HepG2 (cell line): ENCODE data around the gene GPN1. TPM values are rescaled to one million over a fixed set of nuclear protein-coding genes. Genes with fewer than 3 reads are reported as not detected.

Experiments used
- ATAC-seq: fragments of 200-7000 bp; cut with Tn5 transposase; 3 replicates; pipeline ENCODE4 v1.9.1; 2020; ENCODE audit warnings: mild to moderate bottlenecking, moderate library complexity
- BruUV-seq: library from RNA; stranded (reverse); fragments of 400-500 nt; replicated peaks from 2 replicates; lab custom pipeline; 2021; lab: Mats Ljungman, UMichigan
- CTCF ChIA-PET: fragments of 300-600 bp; formaldehyde crosslinking; extraction: SDS; loops from one replicate; lab custom pipeline; 2021; ENCODE audit warnings: low total read pairs, inconsistent platforms, low intra/inter-chr PET ratio; lab: Yijun Ruan, JAX
- POLR2A ChIA-PET: fragments of 350-600 bp; sonication (Branson Sonifier 250); formaldehyde crosslinking; loops from one replicate; lab custom pipeline; 2020; ENCODE audit warnings: antibody characterized with exemption, inconsistent platforms; lab: Yijun Ruan, JAX
- DNase-seq: peaks from one replicate; pipeline ENCODE4 v3.0.0-alpha.2; 2015; ENCODE audit warnings: low spot score
- FAIRE-seq: peaks from 3 replicates; lab custom pipeline; 2011; peaks lifted over from hg19 to GRCh38; lab: Jason Lieb, UNC
- H2AFZ ChIP-seq: one replicate; pipeline ENCODE4 v1.6.1; 2011; ENCODE audit warnings: low read length, inconsistent platforms
- H3K27ac ChIP-seq: fragments of 300-600 bp; 3 replicates; pipeline ENCODE4 v1.8.0; 2011; ENCODE audit warnings: mixed run types, mild to moderate bottlenecking, mixed read lengths, low read length, inconsistent platforms; ENCODE audit not compliant: insufficient read depth; ENCODE audit errors: extremely low read length
- H3K27me3 ChIP-seq, 2 experiments: fragments of 200-600 bp in 1 of 2; 2 replicates in 1 of 2; 3 replicates in 1 of 2; pipeline versions ENCODE4 v1.6.0 to v1.8.0; 2011; ENCODE audit warnings: low read length in 2 of 2, mild to moderate bottlenecking in 2 of 2, moderate library complexity in 2 of 2, inconsistent platforms in 1 of 2; ENCODE audit not compliant: insufficient read depth in 2 of 2, control insufficient read depth in 1 of 2
- H3K36me3 ChIP-seq, 2 experiments: fragments of 200-600 bp in 1 of 2; replicated peaks in 1 of 2; 2 replicates in 1 of 2; 3 replicates in 1 of 2; pipeline versions ENCODE4 v1.5.1 to v1.8.0; 2011; ENCODE audit warnings: low read length in 2 of 2, inconsistent platforms in 1 of 2; ENCODE audit not compliant: insufficient read depth in 2 of 2, control insufficient read depth in 1 of 2
- H3K4me1 ChIP-seq: 2 replicates; pipeline ENCODE4 v1.5.1; 2012; ENCODE audit warnings: low read length, inconsistent platforms; ENCODE audit not compliant: insufficient read depth
- H3K4me2 ChIP-seq: 2 replicates; pipeline ENCODE4 v1.6.0; 2011; ENCODE audit warnings: low read depth, low read length, inconsistent platforms
- H3K4me3 ChIP-seq, 3 experiments: fragments of 200-600 bp in 1 of 3; sonication (generic), shearing (Covaris generic) in 1 of 3; replicated peaks in 1 of 3; 2 replicates each; pipeline ENCODE4 v1.5.1; 2011 to 2016; ENCODE audit warnings: low read length in 3 of 3, inconsistent platforms in 2 of 3, low read depth in 2 of 3, mild to moderate bottlenecking in 2 of 3, control low read depth in 1 of 3, mixed read lengths in 1 of 3; ENCODE audit not compliant: insufficient read depth in 1 of 3
- H3K79me2 ChIP-seq: one replicate; pipeline ENCODE4 v1.6.1; 2011; ENCODE audit warnings: low read length, inconsistent platforms; ENCODE audit not compliant: insufficient read depth
- H3K9ac ChIP-seq: 2 replicates; pipeline ENCODE4 v1.6.0; 2011; ENCODE audit warnings: mild to moderate bottlenecking, low read depth, low read length, inconsistent platforms; ENCODE audit not compliant: insufficient read depth
- H3K9me3 ChIP-seq: 2 replicates; pipeline ENCODE4 v1.5.1; 2012; ENCODE audit warnings: mild to moderate bottlenecking, low read length
- H4K20me1 ChIP-seq: 2 replicates; pipeline ENCODE4 v1.6.0; 2011; ENCODE audit warnings: inconsistent platforms, mild to moderate bottlenecking, low read length, moderate library complexity; ENCODE audit not compliant: insufficient read depth
- BRD4 ChIP-seq: sonication (generic); formaldehyde crosslinking; IDR thresholded peaks from 2 replicates; pipeline ENCODE4 v1.4.0; 2020; ENCODE audit warnings: missing genetic modification reagents
- GATA4 ChIP-seq: sonication (generic); IDR thresholded peaks from 2 replicates; pipeline ENCODE4 v1.6.1; 2016; ENCODE audit warnings: antibody characterized with exemption, low read depth, borderline replicate concordance
- GLI4 ChIP-seq: sonication (generic); formaldehyde crosslinking; IDR thresholded peaks from 2 replicates; pipeline ENCODE4 v1.5.1; 2020; ENCODE audit warnings: missing genetic modification reagents, mild to moderate bottlenecking, moderate library complexity, borderline replicate concordance
- JUNB ChIP-seq: sonication (generic); formaldehyde crosslinking; IDR thresholded peaks from 2 replicates; pipeline ENCODE4 v1.8.0; 2022; ENCODE audit warnings: missing genetic modification reagents, mild to moderate bottlenecking, borderline replicate concordance
- MEF2D ChIP-seq: sonication (generic); formaldehyde crosslinking; IDR thresholded peaks from 2 replicates; pipeline ENCODE4 v1.5.1; 2020; ENCODE audit warnings: mild to moderate bottlenecking, missing genetic modification reagents
- POLR2G ChIP-seq: fragments of 200-400 bp; formaldehyde crosslinking; IDR thresholded peaks from 2 replicates; pipeline ENCODE4 v1.6.1; 2018; ENCODE audit warnings: mild to moderate bottlenecking, low read depth, low read length, moderate library complexity
- SP5 ChIP-seq: IDR thresholded peaks from 2 replicates; pipeline ENCODE4 v1.6.1; 2016; ENCODE audit warnings: low read depth, borderline replicate concordance
- TAF15 ChIP-seq: fragments of 200-400 bp; formaldehyde crosslinking; IDR thresholded peaks from one replicate; pipeline ENCODE4 v1.6.1; 2018; ENCODE audit warnings: mild to moderate bottlenecking, low read depth, low read length; ENCODE audit not compliant: poor library complexity, severe bottlenecking
- ZNF10 ChIP-seq: sonication (generic); formaldehyde crosslinking; IDR thresholded peaks from 2 replicates; pipeline ENCODE4 v1.4.0; 2020; ENCODE audit warnings: mild to moderate bottlenecking, low read depth, missing genetic modification reagents, borderline replicate concordance
- ZNF660 ChIP-seq: sonication (generic); formaldehyde crosslinking; IDR thresholded peaks from 2 replicates; pipeline ENCODE4 v1.5.1; 2020; ENCODE audit warnings: mild to moderate bottlenecking, low read depth, missing genetic modification reagents, borderline replicate concordance
- ZNF776 ChIP-seq: sonication (generic); formaldehyde crosslinking; IDR thresholded peaks from 2 replicates; pipeline ENCODE4 v1.4.0; 2020; ENCODE audit warnings: mild to moderate bottlenecking, missing genetic modification reagents
- ZNF781 ChIP-seq: sonication (generic); formaldehyde crosslinking; IDR thresholded peaks from 2 replicates; pipeline ENCODE4 v1.5.1; 2020; ENCODE audit warnings: borderline replicate concordance, mild to moderate bottlenecking, missing genetic modification reagents; ENCODE audit errors: not compliant biosample characterization
- WGBS: methylation state at CpG from one replicate; pipeline ENCODE4 v1.1.6; 2017; ENCODE audit warnings: low lambda C conversion rate; 5-methylcytosine and 5-hydroxymethylcytosine counted together
- in situ Hi-C: cut with HindIII; loops from 2 replicates; pipeline ENCODE4 v1.10.0; 2017; ENCODE audit warnings: low pct_unique_long_range_greater_than_20kb; ENCODE audit not compliant: extremely low pct_ligation_motif_present
- intact Hi-C: fragments of 100-400 bp; cut with micrococcal nuclease; formaldehyde crosslinking; loops from one replicate; pipeline ENCODE4 v1.10.0; 2022; ENCODE audit not compliant: unreplicated experiment
- polyA plus RNA-seq, 8 experiments: library from polyadenylated mRNA; depleted of rRNA in 3 of 8; stranded (reverse) in 7 of 8; unstranded in 1 of 8; fragments of >200 nt; fragmentation: Illumina TruSeq in 4 of 8; extraction: Trizol in 4 of 8; gene quantifications; 2 replicates each; pipeline versions ENCODE4 v1.2.1 to v1.2.3, GENCODE V29; 2011 to 2016; ENCODE audit warnings: low read depth in 4 of 8, missing spikeins in 1 of 8, mixed read lengths in 1 of 8; ENCODE audit not compliant: insufficient read depth in 1 of 8
- total RNA-seq, 5 experiments: library from RNA; depleted of rRNA; stranded (reverse); fragments of >200 nt; fragmentation: Illumina TruSeq; extraction: Trizol; gene quantifications; 2 replicates each; pipeline ENCODE4 v1.2.3, GENCODE V29; 2016; ENCODE audit warnings: low read depth in 1 of 5
- TF ChIP-seq, protein P1 (sequence below): sonication (generic); formaldehyde crosslinking; conservative IDR thresholded peaks from 2 replicates; pipeline ENCODE4 v1.8.0; 2022; ENCODE audit warnings: missing genetic modification reagents
- TF ChIP-seq, protein P2 (sequence below): sonication (generic); formaldehyde crosslinking; IDR thresholded peaks from 2 replicates; pipeline ENCODE4 v1.4.0; 2020; ENCODE audit warnings: low read depth, mild to moderate bottlenecking, missing genetic modification reagents
- TF ChIP-seq, protein P3 (sequence below): sonication (generic); formaldehyde crosslinking; IDR thresholded peaks from 2 replicates; pipeline ENCODE4 v1.4.0; 2020; ENCODE audit warnings: mild to moderate bottlenecking, missing genetic modification reagents

Gene GPN1
- total and polyA plus RNA-seq, 2 of the 13 experiments (the other 11 are each of a cell fraction or from before 2014, with no cell fraction given) = 54.5 to 62.7 TPM

DNA sequence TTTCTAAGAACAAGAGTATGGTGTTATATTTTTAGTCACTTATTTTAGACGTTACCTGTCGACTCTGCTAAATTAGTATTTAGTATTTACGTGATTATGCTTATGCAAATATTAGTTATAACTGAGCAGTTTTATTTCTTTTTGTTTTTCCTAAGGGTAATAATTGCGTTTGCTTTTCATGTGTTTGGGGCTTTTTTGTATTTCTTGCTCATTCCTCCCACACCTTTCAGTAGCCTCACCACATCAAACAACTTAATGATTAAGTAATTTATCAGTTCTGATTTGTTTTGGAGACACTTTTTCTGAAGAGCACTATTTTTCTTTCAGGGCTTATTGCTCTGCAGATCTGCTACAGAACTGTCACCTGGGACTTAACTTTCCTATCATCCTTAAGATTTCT, 42.4 kb downstream of the GPN1 start:
- H3K36me3 ChIP-seq = peaks cover 25 to 63% of the 10 kb centered on the region in 2 experiments
- no peak overlapping the region for H3K27ac ChIP-seq
- in situ Hi-C loops = no loop called here
- CTCF ChIA-PET = no interaction called here
- H4K20me1 ChIP-seq = no peaks in the 10 kb centered on the region
- DNase-seq (no peak), FAIRE-seq (no peak), ATAC-seq (no peak)
- no peaks in the 10 kb centered on the region for H3K9me3 ChIP-seq
- TF ChIP-seq MEF2D (CRISPR knock-in tag) (no peak), GLI4 (CRISPR knock-in tag) (no peak), SP5 (CRISPR knock-in tag) (no peak), POLR2G (no peak), GATA4 (no peak), JUNB (no peak), TAF15 (no peak), ZNF776 (CRISPR knock-in tag) (no peak), ZNF781 (CRISPR knock-in tag) (no peak), ZNF10 (CRISPR knock-in tag) (no peak), BRD4 (CRISPR knock-in tag) (no peak), ZNF660 (no peak)
- TF ChIP-seq, protein P1, sequence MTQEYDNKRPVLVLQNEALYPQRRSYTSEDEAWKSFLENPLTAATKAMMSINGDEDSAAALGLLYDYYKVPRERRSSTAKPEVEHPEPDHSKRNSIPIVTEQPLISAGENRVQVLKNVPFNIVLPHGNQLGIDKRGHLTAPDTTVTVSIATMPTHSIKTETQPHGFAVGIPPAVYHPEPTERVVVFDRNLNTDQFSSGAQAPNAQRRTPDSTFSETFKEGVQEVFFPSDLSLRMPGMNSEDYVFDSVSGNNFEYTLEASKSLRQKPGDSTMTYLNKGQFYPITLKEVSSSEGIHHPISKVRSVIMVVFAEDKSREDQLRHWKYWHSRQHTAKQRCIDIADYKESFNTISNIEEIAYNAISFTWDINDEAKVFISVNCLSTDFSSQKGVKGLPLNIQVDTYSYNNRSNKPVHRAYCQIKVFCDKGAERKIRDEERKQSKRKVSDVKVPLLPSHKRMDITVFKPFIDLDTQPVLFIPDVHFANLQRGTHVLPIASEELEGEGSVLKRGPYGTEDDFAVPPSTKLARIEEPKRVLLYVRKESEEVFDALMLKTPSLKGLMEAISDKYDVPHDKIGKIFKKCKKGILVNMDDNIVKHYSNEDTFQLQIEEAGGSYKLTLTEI (CRISPR knock-in tag) = no peak
- TF ChIP-seq, protein P2, sequence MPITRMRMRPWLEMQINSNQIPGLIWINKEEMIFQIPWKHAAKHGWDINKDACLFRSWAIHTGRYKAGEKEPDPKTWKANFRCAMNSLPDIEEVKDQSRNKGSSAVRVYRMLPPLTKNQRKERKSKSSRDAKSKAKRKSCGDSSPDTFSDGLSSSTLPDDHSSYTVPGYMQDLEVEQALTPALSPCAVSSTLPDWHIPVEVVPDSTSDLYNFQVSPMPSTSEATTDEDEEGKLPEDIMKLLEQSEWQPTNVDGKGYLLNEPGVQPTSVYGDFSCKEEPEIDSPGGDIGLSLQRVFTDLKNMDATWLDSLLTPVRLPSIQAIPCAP (CRISPR knock-in tag) = no peak
- TF ChIP-seq, protein P3, sequence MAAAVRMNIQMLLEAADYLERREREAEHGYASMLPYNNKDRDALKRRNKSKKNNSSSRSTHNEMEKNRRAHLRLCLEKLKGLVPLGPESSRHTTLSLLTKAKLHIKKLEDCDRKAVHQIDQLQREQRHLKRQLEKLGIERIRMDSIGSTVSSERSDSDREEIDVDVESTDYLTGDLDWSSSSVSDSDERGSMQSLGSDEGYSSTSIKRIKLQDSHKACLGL (CRISPR knock-in tag) = no peak
- no TSS peak for BruUV-seq
- H3K4me3 ChIP-seq = no peak overlapping the region
- H3K9ac ChIP-seq = no peak overlapping the region
- 94% methylated on average over 4 of the region's 4 CpGs for WGBS
- POLR2A ChIA-PET = no interaction called here
- no peaks in the 10 kb centered on the region for H3K79me2 ChIP-seq
- no peak overlapping the region for H2AFZ ChIP-seq
- H3K4me2 ChIP-seq = no peak overlapping the region
- intact Hi-C loops = no loop called here
- H3K27me3 ChIP-seq = no peaks in the 10 kb centered on the region
- no peaks in the 10 kb centered on the region for H3K4me1 ChIP-seq
